Vagina (tissue), 2 donors: ENCODE measurements around the gene SPEM2. TPM values are rescaled to one million over a fixed set of nuclear protein-coding genes. Genes with fewer than 3 reads are reported as not detected.
A peak's percentile ranks its signal among the peaks of the same experiment; 100 is the strongest.

Experiments used
- DNase-seq, 2 donors: peaks; one replicate each; pipeline ENCODE4 v3.0.0-alpha.2; 2017; ENCODE audit errors: extremely low spot score in 2 of 2
- H3K27ac ChIP-seq: fragments of 200-600 bp; sonication (generic); one replicate; pipeline ENCODE4 v1.5.1; 2019
- H3K27me3 ChIP-seq: fragments of 200-600 bp; sonication (generic); one replicate; pipeline ENCODE4 v1.5.1; 2019
- H3K36me3 ChIP-seq, 2 donors: fragments of 200-600 bp; sonication (generic); one replicate each; pipeline ENCODE4 v1.5.1; 2017 to 2019
- H3K4me1 ChIP-seq: fragments of 200-600 bp; sonication (generic); one replicate; pipeline ENCODE4 v1.5.1; 2019
- H3K4me3 ChIP-seq, 2 donors: fragments of 200-600 bp; sonication (generic); 1 replicate in 1 of 2; 2 replicates in 1 of 2; pipeline ENCODE4 v1.5.1; 2016 to 2019
- H3K9me3 ChIP-seq: fragments of 200-600 bp; sonication (generic); one replicate; pipeline ENCODE4 v1.5.1; 2019
- CTCF ChIP-seq, 3 experiments: fragments of 450-650 bp in 2 of 3; fragments of 200-600 bp in 1 of 3; sonication (generic) in 1 of 3; IDR thresholded peaks; one replicate each; pipeline ENCODE4 v1.5.1; 2017 to 2019; ENCODE audit warnings: antibody characterized with exemption in 3 of 3, mild to moderate bottlenecking in 2 of 3, moderate library complexity in 2 of 3
- POLR2A ChIP-seq, 2 donors: fragments of 450-650 bp; IDR thresholded peaks; one replicate each; pipeline ENCODE4 v1.6.1; 2017; ENCODE audit warnings: antibody characterized with exemption in 2 of 2, mild to moderate bottlenecking in 2 of 2, moderate library complexity in 2 of 2
- POLR2AphosphoS5 ChIP-seq, 2 donors: sonication (generic); formaldehyde crosslinking; IDR thresholded peaks; one replicate each; pipeline ENCODE4 v1.9.0; 2017; ENCODE audit warnings: antibody characterized with exemption in 2 of 2, mild to moderate bottlenecking in 2 of 2, low read depth in 1 of 2; ENCODE audit not compliant: insufficient read depth in 1 of 2
- intact Hi-C: fragments of 100-400 bp; cut with DNase I; formaldehyde crosslinking; loops from one replicate; pipeline ENCODE4 v1.15.1; 2023
- total RNA-seq: library from RNA; depleted of rRNA; stranded (reverse); fragments of >200 nt; gene quantifications from one replicate; pipeline ENCODE4 v1.2.3, GENCODE V29; 2016

SPEM2 gene
- total RNA-seq, 1 donor from 2014 or later = not detected

GRCh38 chr17:7382901-7383300 lies 42.5 kb upstream of the SPEM2 start:
- intact Hi-C loops = no loop called here
- no peak for TF ChIP-seq POLR2A (IDR thresholded peaks at IDR 0.05)
- TF ChIP-seq POLR2AphosphoS5 (IDR thresholded peaks at IDR 0.05; ENCODE audit: insufficient read depth in 1 of 2, low read depth in 1 of 2) = no peak
- no peak for TF ChIP-seq CTCF (IDR thresholded peaks at IDR 0.05)
- Histone ChIP-seq H3K36me3 (no peaks in the 10 kb centered on the region), H3K9me3 (no peaks in the 10 kb centered on the region), H3K4me1 (peaks cover 39% of the 10 kb centered on the region), H3K4me3 (no peak overlapping the region), H3K27me3 (no peaks in the 10 kb centered on the region), H3K27ac (no peak overlapping the region)
- DNase-seq = no peak

GRCh38 chr17:7383371-7383741 lies 42.1 kb upstream of the SPEM2 start:
- intact Hi-C loops = no loop called here
- no peaks in the 10 kb centered on the region for H3K36me3 ChIP-seq
- DNase-seq = no peak
- H3K27me3 ChIP-seq = no peaks in the 10 kb centered on the region
- H3K27ac ChIP-seq = peak overlapping the region; percentile 67
- H3K9me3 ChIP-seq = no peaks in the 10 kb centered on the region
- H3K4me1 ChIP-seq = peaks cover 39% of the 10 kb centered on the region
- peak overlapping the region; percentile 44 to 53 for H3K4me3 ChIP-seq
- TF ChIP-seq CTCF (IDR thresholded peaks at IDR 0.05) (no peak), POLR2A (IDR thresholded peaks at IDR 0.05) (no peak), POLR2AphosphoS5 (IDR thresholded peaks at IDR 0.05; ENCODE audit: insufficient read depth in 1 of 2, low read depth in 1 of 2) (no peak)

- TF ChIP-seq POLR2AphosphoS5 (IDR thresholded peaks at IDR 0.05; ENCODE audit: insufficient read depth in 1 of 2, low read depth in 1 of 2) = peak in 1 of 2 donors; percentile 51
- TF ChIP-seq CTCF (IDR thresholded peaks at IDR 0.05) = no peak
- TF ChIP-seq POLR2A (IDR thresholded peaks at IDR 0.05) = no peak
- peak in 1 of 2 donors; percentile 93 for DNase-seq
- H3K36me3 ChIP-seq = peaks cover 0 to 3% of the 10 kb centered on the region in 2 donors
Measured at GRCh38 chr17:7383742-7384488, 41.5 kb upstream of the SPEM2 start.

GRCh38 chr17:7384489-7385081 lies 40.8 kb upstream of the SPEM2 start:
- H3K27ac ChIP-seq = peak overlapping the region; percentile 67
- peak in 1 of 2 donors; percentile 90 for DNase-seq
- peaks cover 0 to 9% of the 10 kb centered on the region in 2 donors for H3K36me3 ChIP-seq
- no peaks in the 10 kb centered on the region for H3K9me3 ChIP-seq
- TF ChIP-seq CTCF (IDR thresholded peaks at IDR 0.05) (no peak), POLR2AphosphoS5 (IDR thresholded peaks at IDR 0.05; ENCODE audit: insufficient read depth in 1 of 2, low read depth in 1 of 2) (no peak), POLR2A (IDR thresholded peaks at IDR 0.05) (no peak)
- H3K4me1 ChIP-seq = peaks cover 39% of the 10 kb centered on the region
- intact Hi-C loops = no loop called here
- no peaks in the 10 kb centered on the region for H3K27me3 ChIP-seq
- H3K4me3 ChIP-seq = peak overlapping the region; percentile 44 to 53

More at GRCh38 chr17:7383742-7384488, 41.5 kb upstream of the SPEM2 start:
- Histone ChIP-seq H3K27me3 (no peaks in the 10 kb centered on the region), H3K9me3 (no peaks in the 10 kb centered on the region), H3K4me1 (peaks cover 39% of the 10 kb centered on the region), H3K27ac (peak overlapping the region; percentile 67), H3K4me3 (peak overlapping the region; percentile 44 to 53)
- intact Hi-C loops = no loop called here

- H3K27ac ChIP-seq = no peak overlapping the region
- H3K4me3 ChIP-seq = no peak overlapping the region
- H3K9me3 ChIP-seq = no peaks in the 10 kb centered on the region
- no peak for DNase-seq
- H3K4me1 ChIP-seq = peaks cover 23% of the 10 kb centered on the region
- intact Hi-C loops = no loop called here
- TF ChIP-seq CTCF (IDR thresholded peaks at IDR 0.05) (no peak), POLR2A (IDR thresholded peaks at IDR 0.05) (no peak), POLR2AphosphoS5 (IDR thresholded peaks at IDR 0.05; ENCODE audit: insufficient read depth in 1 of 2, low read depth in 1 of 2) (no peak)
- H3K27me3 ChIP-seq = no peaks in the 10 kb centered on the region
- H3K36me3 ChIP-seq = peaks cover 0 to 16% of the 10 kb centered on the region in 2 donors
Measured at GRCh38 chr17:7388856-7389255, 36.6 kb upstream of the SPEM2 start.
